IMR-90 (cell line): ENCODE results near the gene VCL. TPM values are rescaled to one million over a fixed set of nuclear protein-coding genes. Genes with fewer than 3 reads are reported as not detected.

ENCODE experiments used
- CEBPB ChIP-seq: IDR thresholded peaks from 2 replicates; pipeline ENCODE4 v1.6.1; 2012; ENCODE audit warnings: low read depth, low read length, improper control_type of control experiment
- NFE2L2 ChIP-seq: fragments of 150-350 bp; IDR thresholded peaks from 2 replicates; pipeline ENCODE4 v1.6.1; 2016; ENCODE audit warnings: low read depth, mild to moderate bottlenecking, low read length
- POLR2A ChIP-seq: IDR thresholded peaks from 2 replicates; pipeline ENCODE4 v1.6.1; 2012; ENCODE audit warnings: mild to moderate bottlenecking, low read depth, low read length
- RCOR1 ChIP-seq: IDR thresholded peaks from 2 replicates; pipeline ENCODE4 v1.6.1; 2012; ENCODE audit warnings: mild to moderate bottlenecking, low read length, improper control_type of control experiment; ENCODE audit not compliant: insufficient replicate concordance
- polyA plus RNA-seq, 3 experiments: library from polyadenylated mRNA; depleted of rRNA; stranded (reverse); fragments of >200 nt; gene quantifications; 2 replicates each; pipeline ENCODE4 v1.2.3, GENCODE V29; 2012; ENCODE audit warnings: low replicate concordance in 1 of 3
- total RNA-seq: library from RNA; depleted of rRNA; stranded (reverse); fragments of >200 nt; gene quantifications from 2 replicates; pipeline ENCODE4 v1.2.3, GENCODE V29; 2012

VCL gene
- total and polyA plus RNA-seq, 2 of the 4 experiments (the other 2 are of a cell fraction) = 227 to 283 TPM

DNA sequence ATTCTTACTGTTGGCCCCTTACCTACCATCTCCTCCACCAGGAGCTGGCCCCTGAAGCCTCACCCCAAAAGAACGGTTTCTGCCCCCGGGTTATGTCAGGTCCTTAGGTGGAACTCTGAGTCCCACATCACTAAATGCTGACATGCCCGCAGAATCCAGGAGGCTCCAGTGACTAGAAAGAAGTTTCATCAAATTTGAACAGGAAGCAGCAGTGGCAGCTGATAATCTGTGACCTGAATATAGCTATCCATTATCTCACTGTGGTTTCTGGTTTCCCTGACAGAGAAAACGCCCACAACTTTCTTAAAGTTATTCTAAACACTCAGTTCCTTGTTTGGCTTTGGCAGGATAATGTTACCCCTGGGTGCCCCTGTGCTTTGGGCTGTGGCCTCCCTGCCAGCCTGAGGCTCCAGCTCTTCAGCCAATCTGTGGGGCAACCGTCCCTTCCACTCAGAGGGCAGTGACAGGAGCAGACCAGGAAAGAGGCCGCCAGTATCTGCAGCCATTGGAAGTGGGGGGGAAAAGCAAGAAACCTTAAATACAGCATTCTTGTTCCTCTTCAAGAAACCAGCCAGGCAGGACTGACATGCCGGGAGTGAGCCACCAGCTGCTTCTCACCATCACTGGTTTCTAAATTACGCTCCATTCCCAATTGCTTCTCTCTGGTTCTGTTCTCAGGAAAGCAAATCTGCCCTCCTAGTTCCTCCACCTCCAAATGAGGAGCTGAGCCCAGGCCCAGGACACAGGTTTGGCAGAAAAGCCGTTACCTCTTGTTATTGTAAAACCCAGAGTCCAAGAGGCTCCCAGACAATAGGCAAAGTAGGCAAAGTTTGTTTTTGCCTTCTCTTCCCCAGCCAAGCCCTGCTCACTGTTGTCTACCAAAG lies 41.2 kb upstream of the VCL start (continued):
- TF ChIP-seq NFE2L2 = no peak
- TF ChIP-seq CEBPB = no peak
- TF ChIP-seq RCOR1 = no peak
- no peak for TF ChIP-seq POLR2A
